ENCODE results near the gene KIAA0232. TPM values are rescaled to one million over a fixed set of nuclear protein-coding genes. Genes with fewer than 3 reads are reported as not detected.
"Not testable (repeated sequence)": the region's sequence is repeated elsewhere in the genome, so short reads cannot be mapped to it uniquely, and the experiment has no call there.

Gene KIAA0232
- total RNA-seq, 1 donor from 2014 or later, result 28.1 TPM

DNA sequence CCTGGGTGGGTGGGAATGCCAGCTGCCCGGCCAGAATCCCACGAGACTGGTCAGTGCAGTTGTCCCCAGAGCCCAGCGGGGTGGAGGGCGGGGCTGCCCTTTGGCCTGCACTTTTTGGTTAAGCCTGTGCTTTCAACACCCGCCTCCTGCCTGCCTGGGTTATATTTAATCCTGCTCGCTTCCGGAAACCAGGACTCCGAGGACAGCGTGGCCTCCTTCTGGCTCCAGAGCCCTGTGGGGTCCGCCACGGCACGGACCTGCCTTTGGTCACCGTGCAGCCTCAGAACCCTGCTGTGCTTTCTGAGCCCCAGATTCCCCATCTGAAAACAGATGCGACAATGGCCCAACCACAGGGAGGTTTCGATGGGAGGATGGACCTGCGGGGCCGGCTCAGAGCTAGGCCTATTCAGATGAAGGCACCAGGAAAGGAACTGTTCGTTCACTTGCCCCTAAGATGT is 29.4 kb upstream of the KIAA0232 start:
- intact Hi-C loops (cut with DNase I), result no loop called here
- peak in 1 of 2 donors; percentile 13 for ATAC-seq
- TF ChIP-seq, protein P1, sequence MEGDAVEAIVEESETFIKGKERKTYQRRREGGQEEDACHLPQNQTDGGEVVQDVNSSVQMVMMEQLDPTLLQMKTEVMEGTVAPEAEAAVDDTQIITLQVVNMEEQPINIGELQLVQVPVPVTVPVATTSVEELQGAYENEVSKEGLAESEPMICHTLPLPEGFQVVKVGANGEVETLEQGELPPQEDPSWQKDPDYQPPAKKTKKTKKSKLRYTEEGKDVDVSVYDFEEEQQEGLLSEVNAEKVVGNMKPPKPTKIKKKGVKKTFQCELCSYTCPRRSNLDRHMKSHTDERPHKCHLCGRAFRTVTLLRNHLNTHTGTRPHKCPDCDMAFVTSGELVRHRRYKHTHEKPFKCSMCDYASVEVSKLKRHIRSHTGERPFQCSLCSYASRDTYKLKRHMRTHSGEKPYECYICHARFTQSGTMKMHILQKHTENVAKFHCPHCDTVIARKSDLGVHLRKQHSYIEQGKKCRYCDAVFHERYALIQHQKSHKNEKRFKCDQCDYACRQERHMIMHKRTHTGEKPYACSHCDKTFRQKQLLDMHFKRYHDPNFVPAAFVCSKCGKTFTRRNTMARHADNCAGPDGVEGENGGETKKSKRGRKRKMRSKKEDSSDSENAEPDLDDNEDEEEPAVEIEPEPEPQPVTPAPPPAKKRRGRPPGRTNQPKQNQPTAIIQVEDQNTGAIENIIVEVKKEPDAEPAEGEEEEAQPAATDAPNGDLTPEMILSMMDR (IDR thresholded peaks at IDR 0.05), result no peak
- H3K4me1 ChIP-seq, result peaks cover 34% of the 10 kb centered on the region
- no peaks in the 10 kb centered on the region for H3K9me3 ChIP-seq
- DNase-seq, result peak; percentile 76
- no peaks in the 10 kb centered on the region for H3K36me3 ChIP-seq
- H3K27ac ChIP-seq, result peak overlapping the region; percentile 63
- H3K4me3 ChIP-seq, result no peak overlapping the region
- no peaks in the 10 kb centered on the region for H3K27me3 ChIP-seq (ENCODE audit: low read depth)

- peak; percentile 23 for DNase-seq
- Histone ChIP-seq H3K27me3 (ENCODE audit: low read depth) (no peaks in the 10 kb centered on the region), H3K4me1 (peaks cover 28% of the 10 kb centered on the region), H3K9me3 (no peaks in the 10 kb centered on the region), H3K36me3 (no peaks in the 10 kb centered on the region), H3K4me3 (no peak overlapping the region), H3K27ac (no peak overlapping the region)
- intact Hi-C loops (cut with DNase I), result no loop called here
- no peak for ATAC-seq
- TF ChIP-seq, protein P1 (IDR thresholded peaks at IDR 0.05), result no peak
Observed at GRCh38 chr4:6753891-6754290, 28.6 kb upstream of the KIAA0232 start.

DNA sequence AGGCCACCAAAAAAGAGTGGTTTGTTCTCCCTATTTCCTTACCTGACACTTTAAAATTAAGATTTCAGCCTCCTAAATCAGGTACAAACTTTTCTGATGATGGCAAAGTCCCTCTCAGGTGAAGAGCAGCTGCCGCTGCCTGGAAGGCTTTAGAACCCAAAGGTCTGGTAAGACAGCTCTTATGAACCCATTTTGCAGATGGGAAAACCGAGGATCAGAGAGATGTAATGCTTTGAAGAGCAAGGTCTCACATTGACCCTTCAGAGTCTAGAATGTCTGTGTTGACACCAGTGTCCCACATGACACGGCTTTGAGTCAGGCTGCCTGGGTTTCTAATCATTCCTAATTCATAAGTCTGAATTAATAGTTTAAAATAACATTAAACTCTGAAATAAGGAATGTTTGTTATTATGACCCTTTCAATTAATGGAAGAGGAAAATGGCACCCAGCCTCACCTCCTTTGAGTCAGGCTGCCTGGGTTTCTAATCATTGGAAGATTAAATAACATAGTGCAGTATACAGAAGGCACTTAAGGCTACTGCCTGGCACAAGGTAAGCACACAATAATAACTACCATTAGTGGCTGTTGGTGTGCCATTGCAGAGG is 27.9 kb upstream of the KIAA0232 start:
- no peaks in the 10 kb centered on the region for H3K27me3 ChIP-seq (ENCODE audit: low read depth)
- H3K9me3 ChIP-seq, result no peaks in the 10 kb centered on the region
- H3K27ac ChIP-seq, result no peak overlapping the region
- no peak overlapping the region for H3K4me3 ChIP-seq
- no peaks in the 10 kb centered on the region for H3K36me3 ChIP-seq
- intact Hi-C loops (cut with DNase I), result no loop called here
- TF ChIP-seq, protein P1 (IDR thresholded peaks at IDR 0.05), result no peak
- peaks cover 21% of the 10 kb centered on the region for H3K4me1 ChIP-seq
- DNase-seq, result no peak
- no peak for ATAC-seq

DNA sequence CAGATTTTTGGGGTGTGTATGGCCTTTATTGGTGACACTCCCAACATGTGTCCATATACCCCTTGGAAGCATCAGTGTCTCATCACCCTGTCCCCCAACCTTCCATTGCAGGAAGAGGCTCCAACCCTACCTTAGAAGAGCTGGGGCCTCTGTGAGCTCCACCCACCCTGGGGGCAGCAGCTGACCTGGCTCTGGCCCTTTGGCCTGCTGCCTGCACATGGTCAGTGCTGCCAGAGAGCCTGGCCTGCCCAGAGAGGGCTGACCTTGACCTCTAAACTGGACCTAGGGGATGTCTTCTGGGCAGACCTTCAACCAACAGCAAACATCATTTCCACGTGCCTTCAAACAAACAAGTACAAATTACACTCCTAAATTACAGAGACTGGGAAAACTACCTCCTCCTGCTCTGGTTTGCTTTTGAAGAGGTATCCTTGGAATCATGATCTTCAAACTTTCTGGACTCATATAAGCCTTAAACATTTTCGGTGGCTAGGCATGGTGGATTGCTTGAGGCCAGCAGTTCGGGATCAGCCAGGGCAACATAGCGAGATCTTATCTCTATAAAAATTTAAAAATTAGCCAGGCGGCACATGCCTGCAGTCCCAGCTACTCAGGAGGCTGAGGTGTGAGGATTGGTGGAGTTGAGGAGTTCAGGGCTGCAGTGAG is 27.3 kb upstream of the KIAA0232 start:
- no peaks in the 10 kb centered on the region for H3K36me3 ChIP-seq
- no peaks in the 10 kb centered on the region for H3K27me3 ChIP-seq (ENCODE audit: low read depth)
- no peaks in the 10 kb centered on the region for H3K9me3 ChIP-seq
- DNase-seq, result peak; percentile 18
- H3K4me1 ChIP-seq, result peaks cover 15% of the 10 kb centered on the region
- no peak overlapping the region for H3K27ac ChIP-seq
- no peak for ATAC-seq
- TF ChIP-seq, protein P1 (IDR thresholded peaks at IDR 0.05), result no peak
- H3K4me3 ChIP-seq, result no peak overlapping the region
- intact Hi-C loops (cut with DNase I), result no loop called here

GRCh38 chr4:6756345-6756744 is 26.2 kb upstream of the KIAA0232 start:
- H3K4me1 ChIP-seq; H3K27ac ChIP-seq; intact Hi-C loops (cut with DNase I); H3K36me3 ChIP-seq; H3K9me3 ChIP-seq; H3K4me3 ChIP-seq; ATAC-seq; H3K27me3 ChIP-seq (ENCODE audit: low read depth); DNase-seq: not testable (repeated sequence)

DNA sequence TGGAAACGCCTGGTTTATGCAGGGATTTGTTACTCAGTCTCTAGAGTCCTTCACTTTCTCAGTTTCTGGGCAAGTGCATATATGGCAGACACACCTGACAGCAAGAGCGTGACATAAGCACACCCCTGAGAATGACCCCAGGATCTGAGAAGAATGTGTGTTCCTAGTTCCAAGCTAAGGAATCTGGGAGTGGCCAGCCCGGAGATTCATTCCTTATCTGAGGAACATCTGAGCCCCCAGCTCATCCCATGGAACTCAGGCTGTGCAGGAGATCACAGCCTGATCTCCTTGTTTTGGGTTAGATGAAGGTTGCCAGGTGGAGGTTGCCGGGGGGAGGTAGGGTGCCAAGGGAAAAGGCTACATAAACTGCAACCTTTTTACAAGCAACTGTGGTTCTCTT is 23.8 kb upstream of the KIAA0232 start:
- intact Hi-C loops (cut with DNase I), result no loop called here
- no peak overlapping the region for H3K4me3 ChIP-seq
- H3K27me3 ChIP-seq (ENCODE audit: low read depth), result no peaks in the 10 kb centered on the region
- TF ChIP-seq, protein P1 (IDR thresholded peaks at IDR 0.05), result no peak
- H3K4me1 ChIP-seq, result no peaks in the 10 kb centered on the region
- H3K27ac ChIP-seq, result no peak overlapping the region
- peak; percentile 1 for DNase-seq
- H3K9me3 ChIP-seq, result no peaks in the 10 kb centered on the region
- ATAC-seq, result no peak
- H3K36me3 ChIP-seq, result no peaks in the 10 kb centered on the region
